MCF 10A (cell line): ENCODE results near the gene SLC9B2. TPM values are rescaled to one million over a fixed set of nuclear protein-coding genes. Genes with fewer than 3 reads are reported as not detected.

ENCODE experiments used
- BruUV-seq: library from RNA; stranded (reverse); fragments of 400-500 nt; replicated peaks from 2 replicates; lab custom pipeline; 2021; lab: Mats Ljungman, UMichigan
- CTCF ChIA-PET: fragments of 300-600 bp; sonication (Branson Sonifier 250); formaldehyde crosslinking; extraction: SDS; loops from one replicate; lab custom pipeline; 2021; ENCODE audit warnings: antibody characterized with exemption, inconsistent platforms; lab: Yijun Ruan, JAX
- POLR2A ChIA-PET: fragments of 300-600, 350-650 bp; sonication (Branson Sonifier 250); formaldehyde crosslinking; extraction: SDS; loops from one replicate; lab custom pipeline; 2020; ENCODE audit warnings: antibody characterized with exemption, inconsistent platforms; lab: Yijun Ruan, JAX
- DNase-seq: peaks from one replicate; pipeline ENCODE4 v3.0.0-alpha.2; 2018; ENCODE audit not compliant: unreplicated experiment
- H3K27ac Mint-ChIP-seq: one replicate; pipeline ENCODE4 v1.8.0; 2022; ENCODE audit warnings: mild to moderate bottlenecking, low read depth, mixed read lengths; ENCODE audit not compliant: unreplicated experiment
- H3K27me3 Mint-ChIP-seq: one replicate; pipeline ENCODE4 v1.8.0; 2022; ENCODE audit warnings: mixed read lengths; ENCODE audit not compliant: insufficient read depth, unreplicated experiment
- H3K36me3 Mint-ChIP-seq: one replicate; pipeline ENCODE4 v1.8.0; 2022; ENCODE audit warnings: mild to moderate bottlenecking, moderate library complexity, mixed read lengths; ENCODE audit not compliant: insufficient read depth, unreplicated experiment
- H3K4me1 Mint-ChIP-seq: one replicate; pipeline ENCODE4 v1.8.0; 2022; ENCODE audit warnings: mixed read lengths; ENCODE audit not compliant: insufficient read depth, unreplicated experiment
- H3K4me3 Mint-ChIP-seq: one replicate; pipeline ENCODE4 v1.8.0; 2022; ENCODE audit warnings: mild to moderate bottlenecking, moderate library complexity, mixed read lengths; ENCODE audit not compliant: unreplicated experiment
- H3K9me3 Mint-ChIP-seq: one replicate; pipeline ENCODE4 v1.8.0; 2022; ENCODE audit warnings: mixed read lengths; ENCODE audit not compliant: unreplicated experiment
- intact Hi-C: fragments of 100-400 bp; cut with micrococcal nuclease; formaldehyde crosslinking; loops from 2 replicates; pipeline ENCODE4 v1.14.1; 2022
- total RNA-seq: library from RNA; stranded (reverse); gene quantifications from 2 replicates; pipeline ENCODE4 v1.2.3, GENCODE V29; 2022
- TF ChIP-seq, protein P1 (sequence below): fragments of 200-600 bp; IDR thresholded peaks from one replicate; pipeline ENCODE4 v1.8.0; 2022; ENCODE audit warnings: antibody characterized with exemption, mild to moderate bottlenecking; ENCODE audit not compliant: unreplicated experiment

The SLC9B2 gene
- total RNA-seq, 1 experiment from 2014 or later = 28.7 TPM

DNA sequence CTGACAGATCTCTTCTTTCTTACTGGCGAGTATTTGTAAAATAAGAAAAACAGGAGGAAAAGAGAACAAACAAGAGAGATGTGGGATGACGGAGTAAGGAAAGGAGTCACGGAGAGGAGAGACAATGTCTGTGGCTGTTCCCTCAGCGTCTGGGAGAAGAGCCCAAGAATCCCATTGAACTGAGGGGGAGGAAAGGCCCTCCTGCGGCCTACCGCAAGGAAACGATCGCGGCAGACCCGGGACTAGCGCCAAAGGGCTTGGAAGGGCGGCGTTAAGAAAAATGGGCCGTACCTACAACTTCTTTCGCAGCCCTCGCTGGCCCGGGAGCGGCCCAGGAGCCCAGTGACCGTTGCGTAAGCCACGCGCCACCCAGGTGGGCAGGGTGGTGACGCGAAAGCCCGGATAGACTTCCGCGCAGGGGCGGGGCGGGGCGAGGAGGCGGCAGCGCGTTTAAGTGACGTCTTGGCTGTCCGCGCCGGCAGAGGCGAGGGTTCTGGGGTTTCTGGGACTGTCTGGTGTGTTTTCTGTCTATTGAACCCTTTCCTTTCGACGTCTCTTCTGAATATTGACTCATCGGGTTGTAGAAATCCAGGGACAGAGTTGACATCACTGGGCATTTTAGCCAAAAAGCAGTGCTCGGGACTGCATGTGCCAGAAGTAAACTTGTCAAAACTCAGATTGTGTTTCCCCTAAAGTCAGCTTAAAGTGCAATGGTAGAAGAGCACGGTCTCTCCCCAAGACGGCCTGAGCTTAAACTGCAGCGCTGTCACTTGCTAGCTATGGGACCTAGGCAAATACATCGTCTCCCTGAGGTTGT lies 57.0 kb downstream of the SLC9B2 start, which contains the start of gene SLC9B1:
TSS of gene SLC9B1 (minus strand) at position 398 of the 817 bp plus-strand sequence. CDS start 27,994 bp downstream, outside the sequence.
- CTCF ChIA-PET = interaction anchor here (0.6 to 1.1 kb wide), 4 partner anchors 10 to 147 kb away, joined by 3 to 6 read pairs (median 4); no protein-coding TSS in a partner anchor

DNA sequence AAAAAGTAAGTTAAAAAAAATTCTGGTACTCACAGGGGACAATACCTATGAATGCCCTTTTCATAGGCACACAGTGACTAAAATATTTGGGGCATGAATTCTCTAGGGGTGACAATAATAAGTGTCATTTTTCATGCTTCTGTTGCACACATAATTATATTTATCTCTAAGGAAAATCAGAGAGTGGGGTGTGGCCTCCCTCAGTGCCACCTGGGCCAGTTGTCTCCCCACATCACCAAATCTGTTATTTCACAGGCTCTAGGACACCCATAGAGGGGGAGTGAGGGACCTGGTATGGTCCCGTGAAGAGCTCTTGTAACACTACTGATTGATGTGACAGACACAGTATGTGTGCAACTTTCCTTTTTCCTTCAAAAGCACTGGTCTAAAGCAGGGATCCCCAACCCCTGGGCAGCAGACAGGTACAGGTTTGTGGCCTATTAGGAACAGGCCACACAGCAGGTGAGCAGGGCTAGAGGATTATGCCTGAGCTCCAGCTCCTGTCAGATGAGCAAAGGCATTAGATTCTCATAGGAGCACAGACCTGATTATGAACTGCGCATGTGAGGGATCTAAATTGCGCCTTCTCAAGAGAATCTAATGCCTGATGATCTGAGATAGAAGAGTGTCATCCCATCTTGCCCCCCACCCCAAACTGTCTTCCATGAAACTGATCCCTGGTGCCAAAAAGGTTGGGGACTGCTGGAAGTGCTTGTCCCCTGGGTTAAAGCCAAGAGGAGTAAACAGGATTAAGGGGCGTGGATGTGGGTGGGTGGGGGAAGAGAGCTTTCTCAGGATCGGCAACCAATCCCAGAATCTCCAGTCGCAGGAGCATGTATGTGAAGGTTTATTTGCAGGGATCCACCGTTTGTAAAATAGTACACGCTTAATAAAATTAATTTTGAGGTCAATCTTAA lies 57.9 kb downstream of the SLC9B2 start:
- peak overlapping the region; percentile 72 for H3K4me3 Mint-ChIP-seq
- peaks cover 6% of the 10 kb centered on the region for H3K36me3 Mint-ChIP-seq
- peak overlapping the region; percentile 97 for H3K27ac Mint-ChIP-seq
- TF ChIP-seq, protein P1, sequence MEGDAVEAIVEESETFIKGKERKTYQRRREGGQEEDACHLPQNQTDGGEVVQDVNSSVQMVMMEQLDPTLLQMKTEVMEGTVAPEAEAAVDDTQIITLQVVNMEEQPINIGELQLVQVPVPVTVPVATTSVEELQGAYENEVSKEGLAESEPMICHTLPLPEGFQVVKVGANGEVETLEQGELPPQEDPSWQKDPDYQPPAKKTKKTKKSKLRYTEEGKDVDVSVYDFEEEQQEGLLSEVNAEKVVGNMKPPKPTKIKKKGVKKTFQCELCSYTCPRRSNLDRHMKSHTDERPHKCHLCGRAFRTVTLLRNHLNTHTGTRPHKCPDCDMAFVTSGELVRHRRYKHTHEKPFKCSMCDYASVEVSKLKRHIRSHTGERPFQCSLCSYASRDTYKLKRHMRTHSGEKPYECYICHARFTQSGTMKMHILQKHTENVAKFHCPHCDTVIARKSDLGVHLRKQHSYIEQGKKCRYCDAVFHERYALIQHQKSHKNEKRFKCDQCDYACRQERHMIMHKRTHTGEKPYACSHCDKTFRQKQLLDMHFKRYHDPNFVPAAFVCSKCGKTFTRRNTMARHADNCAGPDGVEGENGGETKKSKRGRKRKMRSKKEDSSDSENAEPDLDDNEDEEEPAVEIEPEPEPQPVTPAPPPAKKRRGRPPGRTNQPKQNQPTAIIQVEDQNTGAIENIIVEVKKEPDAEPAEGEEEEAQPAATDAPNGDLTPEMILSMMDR = no peak
- CTCF ChIA-PET = interaction anchor here (0.7 to 1.7 kb wide), 3 partner anchors 14 to 398 kb away, joined by 3 to 4 read pairs (median 4); no protein-coding TSS in a partner anchor
- BruUV-seq = TSS peak; percentile 81
- POLR2A ChIA-PET = interaction anchor here (0.9 to 2.4 kb wide), 10 partner anchors 58 to 1671 kb away, joined by 3 to 11 read pairs (median 4); partner anchors contain the start of genes BDH2, CISD2, PPP3CA and SLC9B2
- H3K27me3 Mint-ChIP-seq = no peaks in the 10 kb centered on the region
- intact Hi-C loops = loop anchor here (10.0 kb wide), 1 partner anchor 674 kb away; the partner anchor contains the start of gene SLC39A8
- DNase-seq = no peak
- no peaks in the 10 kb centered on the region for H3K9me3 Mint-ChIP-seq
- no peaks in the 10 kb centered on the region for H3K4me1 Mint-ChIP-seq

More for the DNA sequence above, 57.0 kb downstream of the SLC9B2 start, which contains the start of gene SLC9B1:
- Mint-ChIP-seq H3K4me1 (no peaks in the 10 kb centered on the region), H3K36me3 (peaks cover 11% of the 10 kb centered on the region), H3K9me3 (no peaks in the 10 kb centered on the region), H3K27me3 (no peaks in the 10 kb centered on the region), H3K4me3 (peak within 1 kb of the TSS; percentile 72), H3K27ac (peak within 1 kb of the TSS; percentile 97)
- intact Hi-C loops = loop anchor here (10.0 kb wide), 1 partner anchor 675 kb away; the partner anchor contains the start of gene SLC39A8
- peak; percentile 98 for DNase-seq
- TF ChIP-seq, protein P1 = no peak
- POLR2A ChIA-PET = interaction anchor here (0.8 to 2.4 kb wide), 19 partner anchors 9 to 1672 kb away, joined by 3 to 14 read pairs (median 4); partner anchors contain the start of genes BDH2, CISD2, PPP3CA and SLC9B2
- TSS peak; percentile 97 for BruUV-seq

DNA sequence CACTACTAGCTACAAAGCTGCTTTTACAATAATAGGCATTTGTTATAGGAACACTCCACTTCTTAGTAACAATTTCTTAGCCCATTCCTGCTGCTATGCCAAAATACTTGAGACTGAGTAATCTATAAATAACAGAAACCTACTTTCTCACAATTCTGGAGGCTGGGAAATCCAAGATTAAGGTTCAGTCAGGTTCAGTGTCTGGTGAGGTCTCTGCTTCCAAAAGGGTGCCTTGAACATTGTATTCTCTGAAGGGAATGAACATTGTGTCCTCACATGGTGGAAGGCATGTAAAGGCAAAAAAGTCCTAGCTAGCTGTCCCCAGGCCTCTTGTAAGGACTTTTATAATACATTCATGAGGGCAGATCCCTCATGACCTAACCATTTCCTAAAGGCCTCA lies 64.0 kb downstream of the SLC9B2 start:
- no TSS peak for BruUV-seq
- CTCF ChIA-PET = interaction anchor here (0.6 to 4.5 kb wide), 7 partner anchors 12 to 581 kb away, joined by 3 to 48 read pairs (median 5); no protein-coding TSS in a partner anchor
- intact Hi-C loops = loop anchor here (10.0 kb wide), 1 partner anchor 668 kb away; the partner anchor contains the start of gene SLC39A8
- Mint-ChIP-seq H3K4me3 (peak overlapping the region; percentile 7), H3K4me1 (peaks cover 26% of the 10 kb centered on the region), H3K27ac (peak overlapping the region; percentile 84), H3K9me3 (no peaks in the 10 kb centered on the region), H3K36me3 (no peaks in the 10 kb centered on the region), H3K27me3 (no peaks in the 10 kb centered on the region)
- DNase-seq = no peak
- TF ChIP-seq, protein P1 = no peak
- POLR2A ChIA-PET = interaction anchor here (0.7 to 4.2 kb wide), 6 partner anchors 63 to 399 kb away, joined by 3 to 39 read pairs (median 16); partner anchors contain the start of genes SLC9B2 and UBE2D3
